Keratinocyte (primary cell): Measurements from ENCODE around the gene ARIH1. TPM values are rescaled to one million over a fixed set of nuclear protein-coding genes. Genes with fewer than 3 reads are reported as not detected.
A peak's percentile ranks its signal among the peaks of the same experiment; 100 is the strongest.

Experiments
- DNase-seq: peaks from one replicate; pipeline ENCODE4 v3.0.0-alpha.2; 2011; ENCODE audit warnings: low read depth, missing footprints, low spot score
- FAIRE-seq: peaks from 2 replicates; lab custom pipeline; 2011; peaks lifted over from hg19 to GRCh38; lab: Jason Lieb, UNC
- H2AFZ ChIP-seq: 2 replicates; pipeline ENCODE4 v1.6.0; 2012; ENCODE audit warnings: low read length, control low read depth, inconsistent platforms; ENCODE audit not compliant: control insufficient read depth
- H3K27ac ChIP-seq: 2 replicates; pipeline ENCODE4 v1.5.1; 2011; ENCODE audit warnings: low read length; ENCODE audit not compliant: control insufficient read depth, insufficient read depth
- H3K27me3 ChIP-seq: 3 replicates; pipeline ENCODE4 v1.6.0; 2011; ENCODE audit warnings: low read length; ENCODE audit not compliant: control insufficient read depth, insufficient read depth; ENCODE audit errors: extremely low read depth
- H3K36me3 ChIP-seq, 2 experiments: 2 replicates in 1 of 2; 3 replicates in 1 of 2; pipeline ENCODE4 v1.5.1; 2011; ENCODE audit warnings: low read length in 2 of 2, mild to moderate bottlenecking in 1 of 2; ENCODE audit not compliant: control insufficient read depth in 2 of 2, insufficient read depth in 2 of 2; ENCODE audit errors: extremely low read depth in 1 of 2
- H3K4me1 ChIP-seq: 3 replicates; pipeline ENCODE4 v1.5.1; 2011; ENCODE audit warnings: low read length; ENCODE audit not compliant: control insufficient read depth, insufficient read depth; ENCODE audit errors: extremely low read depth
- H3K4me2 ChIP-seq: 3 replicates; pipeline ENCODE4 v1.6.0; 2011; ENCODE audit warnings: low read depth, low read length; ENCODE audit not compliant: control insufficient read depth, insufficient read depth; ENCODE audit errors: extremely low read depth
- H3K4me3 ChIP-seq, 3 experiments: fragments of 200-600 bp in 1 of 3; sonication (generic) in 1 of 3; 2 replicates in 2 of 3; 3 replicates in 1 of 3; pipeline ENCODE4 v1.5.1; 2011 to 2016; ENCODE audit warnings: low read length in 3 of 3, mild to moderate bottlenecking in 3 of 3, control low read depth in 2 of 3, inconsistent platforms in 1 of 3, low read depth in 1 of 3, mixed read lengths in 1 of 3, mixed run types in 1 of 3, moderate library complexity in 1 of 3; ENCODE audit not compliant: control insufficient read depth in 2 of 3, insufficient read depth in 2 of 3; ENCODE audit errors: extremely low read depth in 1 of 3
- H3K79me2 ChIP-seq: 2 replicates; pipeline ENCODE4 v1.6.0; 2012; ENCODE audit warnings: low read length; ENCODE audit not compliant: control insufficient read depth, insufficient read depth
- H3K9ac ChIP-seq: 3 replicates; pipeline ENCODE4 v1.6.0; 2011; ENCODE audit warnings: low read length; ENCODE audit not compliant: control insufficient read depth, insufficient read depth; ENCODE audit errors: extremely low read depth
- H3K9me1 ChIP-seq: 3 replicates; pipeline ENCODE4 v1.6.0; 2011; ENCODE audit warnings: low read length; ENCODE audit not compliant: control insufficient read depth, insufficient read depth; ENCODE audit errors: extremely low read depth
- H3K9me3 ChIP-seq: 2 replicates; pipeline ENCODE4 v1.5.1; 2012; ENCODE audit warnings: low read depth, low read length; ENCODE audit not compliant: control insufficient read depth
- H4K20me1 ChIP-seq: 3 replicates; pipeline ENCODE4 v1.6.0; 2011; ENCODE audit warnings: low read length; ENCODE audit not compliant: control insufficient read depth, insufficient read depth; ENCODE audit errors: extremely low read depth
- EZH2 ChIP-seq: IDR thresholded peaks from one replicate; pipeline ENCODE4 v1.6.1; 2012; ENCODE audit warnings: inconsistent platforms, mild to moderate bottlenecking, low read length, moderate library complexity
- dilution Hi-C: fragments of 300-500 bp; cut with MboI; formaldehyde crosslinking; loops from one replicate; pipeline ENCODE4 v1.7.0; 2020; ENCODE audit warnings: low sequenced_read_pairs; ENCODE audit not compliant: extremely low pct_ligation_motif_present
- polyA minus RNA-seq, 3 experiments: library from RNA; depleted of rRNA, polyadenylated mRNA; stranded (reverse); fragments of >200 nt; gene quantifications; 1 replicate in 1 of 3; 2 replicates in 1 of 3; 3 replicates in 1 of 3; pipeline ENCODE4 v1.2.3, GENCODE V29; 2011
- polyA plus RNA-seq, 5 experiments: library from polyadenylated mRNA; depleted of rRNA in 3 of 5; stranded (reverse) in 3 of 5; stranded (forward) in 1 of 5; unstranded in 1 of 5; fragments of >200 nt; gene quantifications; 1 replicate in 1 of 5; 2 replicates in 3 of 5; 3 replicates in 1 of 5; pipeline versions ENCODE4 v1.2.1 to v1.2.3, GENCODE V29; 2011 to 2012; ENCODE audit warnings: missing spikeins in 2 of 5, low read depth in 1 of 5, low replicate concordance in 1 of 5
- TF ChIP-seq, protein P1 (sequence below), 3 experiments: IDR thresholded peaks in 1 of 3; conservative IDR thresholded peaks in 1 of 3; optimal IDR thresholded peaks in 1 of 3; 2 replicates in 2 of 3; 3 replicates in 1 of 3; pipeline versions ENCODE3 to v1.5.1; 2011; ENCODE audit warnings: low read length in 3 of 3, mild to moderate bottlenecking in 3 of 3, moderate library complexity in 2 of 3, control low read depth in 1 of 3, inconsistent platforms in 1 of 3; ENCODE audit not compliant: insufficient read depth in 2 of 3; ENCODE audit errors: extremely low read depth in 1 of 3

Gene ARIH1, protein sequence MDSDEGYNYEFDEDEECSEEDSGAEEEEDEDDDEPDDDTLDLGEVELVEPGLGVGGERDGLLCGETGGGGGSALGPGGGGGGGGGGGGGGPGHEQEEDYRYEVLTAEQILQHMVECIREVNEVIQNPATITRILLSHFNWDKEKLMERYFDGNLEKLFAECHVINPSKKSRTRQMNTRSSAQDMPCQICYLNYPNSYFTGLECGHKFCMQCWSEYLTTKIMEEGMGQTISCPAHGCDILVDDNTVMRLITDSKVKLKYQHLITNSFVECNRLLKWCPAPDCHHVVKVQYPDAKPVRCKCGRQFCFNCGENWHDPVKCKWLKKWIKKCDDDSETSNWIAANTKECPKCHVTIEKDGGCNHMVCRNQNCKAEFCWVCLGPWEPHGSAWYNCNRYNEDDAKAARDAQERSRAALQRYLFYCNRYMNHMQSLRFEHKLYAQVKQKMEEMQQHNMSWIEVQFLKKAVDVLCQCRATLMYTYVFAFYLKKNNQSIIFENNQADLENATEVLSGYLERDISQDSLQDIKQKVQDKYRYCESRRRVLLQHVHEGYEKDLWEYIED
- polyA plus RNA-seq, result 46.9 to 70.6 TPM (median 50.6 TPM) in 3 replicates
- polyA plus RNA-seq (2011; ENCODE audit: low read depth), result 111 TPM
- polyA plus RNA-seq (2011; cell fraction: cytosol; rRNA removed), result 35.0 and 71.0 TPM in 2 replicates
- polyA plus RNA-seq (2011; cell fraction: nucleus; rRNA removed), result 68.3 and 71.7 TPM in 2 replicates
- polyA plus RNA-seq (2012; ENCODE audit: low replicate concordance), result 51.0 and 51.5 TPM in 2 replicates
- polyA minus RNA-seq, result 73.3 to 163 TPM (median 117 TPM) in 3 replicates
- polyA minus RNA-seq (2011; cell fraction: cytosol; rRNA and poly(A)+ RNA removed), result 53.3 TPM
- 40.6 and 131 TPM in 2 replicates for polyA minus RNA-seq (2011; cell fraction: nucleus; rRNA and poly(A)+ RNA removed)

DNA sequence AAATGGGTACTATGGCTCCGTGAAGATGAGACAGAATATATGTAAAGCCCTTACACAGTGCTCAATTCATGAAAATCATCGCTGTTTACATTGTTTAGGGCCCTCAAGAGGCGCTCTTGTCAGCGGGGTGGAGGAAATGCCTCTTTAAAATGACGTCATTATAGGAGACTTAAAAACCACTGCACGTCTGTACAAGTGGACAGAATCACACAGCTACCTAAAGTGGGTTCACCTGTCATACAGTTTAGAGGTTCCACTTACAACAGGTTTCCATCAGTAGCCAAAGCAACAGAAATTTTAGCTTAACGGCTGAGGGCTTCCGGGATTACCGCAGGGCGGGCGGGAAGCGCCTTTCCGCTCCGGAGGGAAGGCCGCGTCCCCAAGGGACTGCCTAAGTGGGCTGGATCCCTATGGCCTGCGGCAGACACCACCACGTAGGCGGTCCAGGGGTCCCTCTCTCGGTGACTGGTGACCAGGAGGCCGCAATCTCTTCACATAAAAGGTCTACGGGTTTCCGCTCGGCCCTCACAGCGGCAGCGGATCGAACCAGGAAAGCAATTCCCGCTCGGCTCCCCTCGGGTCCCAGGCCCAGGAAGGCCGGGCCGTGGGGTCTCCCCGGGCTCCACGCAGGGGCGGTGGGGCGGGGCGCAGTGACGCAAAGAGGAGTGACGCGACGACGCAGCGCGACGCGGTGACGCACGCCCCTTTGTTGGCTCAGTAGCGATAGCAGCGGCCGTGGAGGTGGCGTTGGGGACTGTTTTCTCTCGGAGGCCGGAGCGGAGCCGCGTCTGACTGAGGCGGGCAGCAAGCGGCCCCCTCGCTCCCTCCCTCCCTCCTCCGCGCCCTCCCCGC lies at the start of gene ARIH1:
TSS of gene ARIH1 (plus strand) at position 717 of the 852 bp plus-strand sequence. CDS start 310 bp downstream, outside the sequence.
- peaks cover 5 to 8% of the 10 kb centered on the region in 2 experiments for H3K36me3 ChIP-seq
- dilution Hi-C loops, result no loop called here
- H4K20me1 ChIP-seq, result peaks cover 7% of the 10 kb centered on the region
- H3K27me3 ChIP-seq, result no peaks in the 10 kb centered on the region
- DNase-seq (peak; percentile 67), FAIRE-seq (peak; percentile 44)
- peak within 1 kb of the TSS; percentile 75 to 96 (median 90) for H3K4me3 ChIP-seq
- no peaks in the 10 kb centered on the region for H3K9me1 ChIP-seq
- H3K4me1 ChIP-seq, result peaks cover 14% of the 10 kb centered on the region
- peak within 1 kb of the TSS; percentile 99 for H3K27ac ChIP-seq
- no peaks in the 10 kb centered on the region for H3K9me3 ChIP-seq
- H3K4me2 ChIP-seq, result peak within 1 kb of the TSS; percentile 77
- peaks cover 45% of the 10 kb centered on the region for H3K79me2 ChIP-seq
- TF ChIP-seq EZH2, result no peak
- TF ChIP-seq, protein P1, sequence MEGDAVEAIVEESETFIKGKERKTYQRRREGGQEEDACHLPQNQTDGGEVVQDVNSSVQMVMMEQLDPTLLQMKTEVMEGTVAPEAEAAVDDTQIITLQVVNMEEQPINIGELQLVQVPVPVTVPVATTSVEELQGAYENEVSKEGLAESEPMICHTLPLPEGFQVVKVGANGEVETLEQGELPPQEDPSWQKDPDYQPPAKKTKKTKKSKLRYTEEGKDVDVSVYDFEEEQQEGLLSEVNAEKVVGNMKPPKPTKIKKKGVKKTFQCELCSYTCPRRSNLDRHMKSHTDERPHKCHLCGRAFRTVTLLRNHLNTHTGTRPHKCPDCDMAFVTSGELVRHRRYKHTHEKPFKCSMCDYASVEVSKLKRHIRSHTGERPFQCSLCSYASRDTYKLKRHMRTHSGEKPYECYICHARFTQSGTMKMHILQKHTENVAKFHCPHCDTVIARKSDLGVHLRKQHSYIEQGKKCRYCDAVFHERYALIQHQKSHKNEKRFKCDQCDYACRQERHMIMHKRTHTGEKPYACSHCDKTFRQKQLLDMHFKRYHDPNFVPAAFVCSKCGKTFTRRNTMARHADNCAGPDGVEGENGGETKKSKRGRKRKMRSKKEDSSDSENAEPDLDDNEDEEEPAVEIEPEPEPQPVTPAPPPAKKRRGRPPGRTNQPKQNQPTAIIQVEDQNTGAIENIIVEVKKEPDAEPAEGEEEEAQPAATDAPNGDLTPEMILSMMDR (optimal IDR thresholded peaks at IDR 0.05 in 1 of 3, IDR thresholded peaks at IDR 0.05 in 1 of 3, conservative IDR thresholded peaks at IDR 0.05 in 1 of 3; ENCODE audit: extremely low read depth in 1 of 3, insufficient read depth in 2 of 3, low read length in 3 of 3), result peak; percentile 45 to 52 (median 50)
- peak within 1 kb of the TSS; percentile 100 for H3K9ac ChIP-seq
- peak within 1 kb of the TSS; percentile 92 for H2AFZ ChIP-seq

DNA sequence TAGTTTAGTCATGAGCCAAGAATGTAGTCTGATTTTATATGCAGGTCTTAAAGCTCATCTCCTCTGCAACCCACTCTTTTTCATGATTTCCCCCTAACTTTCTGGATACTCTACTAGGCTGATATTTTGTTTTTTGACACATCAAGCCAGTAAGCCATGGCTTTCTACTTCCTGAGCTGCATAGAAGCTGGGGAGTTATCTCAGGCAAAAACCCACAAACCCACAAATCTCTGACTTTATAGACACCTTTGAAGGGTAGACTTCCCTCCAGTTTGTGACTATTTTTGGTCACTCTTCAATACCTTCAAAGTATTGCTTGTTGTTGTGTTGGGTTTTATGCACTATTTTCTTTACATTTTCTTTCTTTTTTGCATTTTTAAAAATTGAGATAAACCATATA lies 47.4 kb upstream of the ARIH1 start:
- Histone ChIP-seq H3K4me1 (no peaks in the 10 kb centered on the region), H2AFZ (no peak overlapping the region), H3K4me3 (no peak overlapping the region), H3K36me3 (no peaks in the 10 kb centered on the region), H3K4me2 (no peak overlapping the region), H3K9ac (no peak overlapping the region), H3K9me1 (no peaks in the 10 kb centered on the region), H3K27ac (no peak overlapping the region), H4K20me1 (no peaks in the 10 kb centered on the region), H3K9me3 (peaks cover 2% of the 10 kb centered on the region), H3K79me2 (no peaks in the 10 kb centered on the region), H3K27me3 (no peaks in the 10 kb centered on the region)
- no peak for TF ChIP-seq EZH2
- TF ChIP-seq, protein P1 (optimal IDR thresholded peaks at IDR 0.05 in 1 of 3, IDR thresholded peaks at IDR 0.05 in 1 of 3, conservative IDR thresholded peaks at IDR 0.05 in 1 of 3; ENCODE audit: extremely low read depth in 1 of 3, insufficient read depth in 2 of 3, low read length in 3 of 3), result no peak
- dilution Hi-C loops, result no loop called here
- FAIRE-seq (no peak), DNase-seq (no peak)
